ENCODE measurements around the gene PRAMEF6.
"Not testable (repeated sequence)": the region's sequence is repeated elsewhere in the genome, so short reads cannot be mapped to it uniquely, and the experiment has no call there.

PRAMEF6 gene

DNA sequence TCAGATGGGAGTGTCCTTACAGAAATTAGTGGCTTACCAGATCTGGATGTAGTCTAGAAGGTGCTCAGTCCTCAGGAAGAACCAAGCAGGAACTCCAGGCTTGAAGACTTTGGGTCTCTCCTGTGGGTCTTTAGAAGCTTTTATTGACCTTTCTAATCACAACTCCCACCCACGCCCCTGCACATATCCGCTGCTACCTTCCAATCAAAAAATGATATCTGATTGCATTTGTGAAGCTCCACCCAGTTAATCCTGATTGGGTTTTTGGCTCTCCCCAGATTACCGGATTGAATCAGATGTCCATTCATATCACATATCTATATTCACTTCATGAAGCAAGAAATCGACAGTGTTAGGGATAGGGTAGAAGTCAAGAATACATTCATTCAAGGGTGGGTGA, at the start of gene PRAMEF6:
PRAMEF6 (minus strand) TSS at position 101 of the 400 bp plus-strand sequence. CDS start 5,062 bp downstream, outside the sequence.
- TF ChIP-seq CTCF (IDR thresholded peaks at IDR 0.05) = not testable (repeated sequence)

- TF ChIP-seq CTCF (IDR thresholded peaks at IDR 0.05) = not testable (repeated sequence)
Measured at GRCh38 chr1:12916310-12916709, 31.1 kb downstream of the PRAMEF6 start, which contains the start of gene PRAMEF7. Gene PRAMEF7, plus strand, starts transcription at chr1:12916610. Its CDS starts 1,083 bp downstream, at chr1:12917693.

- TF ChIP-seq CTCF (IDR thresholded peaks at IDR 0.05) = not testable (repeated sequence)
Measured at GRCh38 chr1:12898170-12898569, 49.2 kb downstream of the PRAMEF6 start, which contains the start of gene PRAMEF10. Gene PRAMEF10, minus strand, starts transcription at chr1:12898270. Its CDS starts 2,423 bp downstream, at chr1:12895847.

Data from LNCAP (cell line).